ENCODE data around the gene PDE4D. TPM values are rescaled to one million over a fixed set of nuclear protein-coding genes. Genes with fewer than 3 reads are reported as not detected.

The PDE4D gene
- total RNA-seq, 1 donor from 2014 or later: 28.2 TPM

DNA sequence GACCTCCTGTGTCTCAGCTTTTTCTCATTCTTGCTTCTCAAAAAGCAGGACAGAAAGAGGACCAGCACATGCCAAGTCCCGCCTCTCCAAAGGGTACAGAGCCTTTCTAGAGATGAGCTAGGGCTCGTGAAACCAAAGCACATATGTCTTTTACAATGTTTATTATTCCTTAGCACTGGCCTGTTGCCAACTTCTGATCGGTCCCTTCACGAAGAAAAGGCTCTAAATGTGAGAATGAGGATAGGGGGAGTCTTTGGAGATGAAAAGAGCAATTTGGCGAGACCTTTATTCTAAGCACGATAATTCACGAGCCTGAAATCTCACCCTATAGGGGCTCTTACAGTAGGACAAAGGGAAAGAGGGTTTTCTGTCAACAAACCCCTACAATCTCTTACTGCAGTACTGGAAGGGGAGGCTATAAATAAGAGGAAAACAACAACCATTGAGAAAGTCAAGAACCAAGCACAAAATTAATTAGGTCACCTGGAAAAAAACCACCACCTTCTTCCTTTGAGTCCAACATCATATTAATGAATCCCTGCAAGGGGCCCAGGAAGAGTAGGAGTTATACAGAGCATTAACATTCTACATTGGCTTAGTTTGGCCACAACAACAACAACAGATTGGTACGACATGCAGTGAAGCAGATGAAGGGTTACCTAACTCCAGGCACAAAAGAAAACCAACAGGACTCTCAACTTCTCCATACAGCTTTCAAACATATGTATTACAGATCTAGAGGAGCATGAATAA lies 309.5 kb downstream of the PDE4D start:
- no peaks in the 10 kb centered on the region for H3K9me3 Mint-ChIP-seq

DNA sequence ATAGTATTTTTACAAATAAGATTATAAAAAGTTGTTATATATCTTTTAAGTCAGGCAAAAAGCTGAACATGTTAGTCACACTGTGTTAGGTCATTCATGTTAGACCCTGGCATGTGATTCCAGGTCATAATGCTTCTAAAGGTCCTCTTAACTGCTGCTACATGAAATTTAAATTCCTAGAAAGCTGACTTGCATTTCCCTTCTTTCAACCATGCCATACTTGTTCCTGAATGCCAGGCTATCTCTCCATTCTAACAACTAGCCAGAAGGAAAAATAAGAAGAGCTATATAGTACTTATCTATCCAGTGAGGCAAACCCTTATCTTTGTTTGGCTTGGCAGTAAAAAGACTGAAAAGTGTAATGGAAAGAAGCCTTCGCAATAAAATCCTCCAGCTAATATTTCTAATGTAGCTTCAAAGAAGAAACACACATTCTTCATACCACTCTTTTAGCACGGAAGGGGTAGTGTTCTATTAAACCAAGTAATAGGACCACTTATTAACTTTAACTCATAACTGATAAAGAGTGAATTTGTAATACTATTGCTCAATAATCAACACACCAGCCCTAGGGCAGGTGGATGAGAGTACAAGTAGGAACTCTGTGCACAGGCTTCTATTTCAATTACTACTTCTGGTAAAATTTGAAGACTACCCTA lies 310.2 kb downstream of the PDE4D start:
- H3K36me3 Mint-ChIP-seq (ENCODE audit: low read depth): no peaks in the 10 kb centered on the region
- no peak overlapping the region for H3K27ac Mint-ChIP-seq
- CTCF ChIA-PET: no interaction called here
- POLR2A ChIA-PET: no interaction called here
- H3K27me3 Mint-ChIP-seq: peaks cover 5% of the 10 kb centered on the region
- no peak for ATAC-seq (ENCODE audit: low read depth)
- DNase-seq: no peak
- peaks cover 11% of the 10 kb centered on the region for H3K4me1 Mint-ChIP-seq
- intact Hi-C loops (cut with micrococcal nuclease): no loop called here
- no peak overlapping the region for H3K4me3 Mint-ChIP-seq
- TF ChIP-seq, protein P1, sequence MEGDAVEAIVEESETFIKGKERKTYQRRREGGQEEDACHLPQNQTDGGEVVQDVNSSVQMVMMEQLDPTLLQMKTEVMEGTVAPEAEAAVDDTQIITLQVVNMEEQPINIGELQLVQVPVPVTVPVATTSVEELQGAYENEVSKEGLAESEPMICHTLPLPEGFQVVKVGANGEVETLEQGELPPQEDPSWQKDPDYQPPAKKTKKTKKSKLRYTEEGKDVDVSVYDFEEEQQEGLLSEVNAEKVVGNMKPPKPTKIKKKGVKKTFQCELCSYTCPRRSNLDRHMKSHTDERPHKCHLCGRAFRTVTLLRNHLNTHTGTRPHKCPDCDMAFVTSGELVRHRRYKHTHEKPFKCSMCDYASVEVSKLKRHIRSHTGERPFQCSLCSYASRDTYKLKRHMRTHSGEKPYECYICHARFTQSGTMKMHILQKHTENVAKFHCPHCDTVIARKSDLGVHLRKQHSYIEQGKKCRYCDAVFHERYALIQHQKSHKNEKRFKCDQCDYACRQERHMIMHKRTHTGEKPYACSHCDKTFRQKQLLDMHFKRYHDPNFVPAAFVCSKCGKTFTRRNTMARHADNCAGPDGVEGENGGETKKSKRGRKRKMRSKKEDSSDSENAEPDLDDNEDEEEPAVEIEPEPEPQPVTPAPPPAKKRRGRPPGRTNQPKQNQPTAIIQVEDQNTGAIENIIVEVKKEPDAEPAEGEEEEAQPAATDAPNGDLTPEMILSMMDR (IDR thresholded peaks at IDR 0.05): no peak
- H3K9me3 Mint-ChIP-seq: no peaks in the 10 kb centered on the region

More for the DNA sequence above, 309.5 kb downstream of the PDE4D start:
- TF ChIP-seq, protein P1 (IDR thresholded peaks at IDR 0.05): no peak
- Mint-ChIP-seq H3K27ac (no peak overlapping the region), H3K4me1 (peaks cover 11% of the 10 kb centered on the region), H3K4me3 (no peak overlapping the region), H3K36me3 (ENCODE audit: low read depth) (no peaks in the 10 kb centered on the region), H3K27me3 (peaks cover 5% of the 10 kb centered on the region)
- no peak for ATAC-seq (ENCODE audit: low read depth)
- ChIA-PET POLR2A (no interaction called here), CTCF (no interaction called here)
- intact Hi-C loops (cut with micrococcal nuclease): no loop called here
- no peak for DNase-seq

DNA sequence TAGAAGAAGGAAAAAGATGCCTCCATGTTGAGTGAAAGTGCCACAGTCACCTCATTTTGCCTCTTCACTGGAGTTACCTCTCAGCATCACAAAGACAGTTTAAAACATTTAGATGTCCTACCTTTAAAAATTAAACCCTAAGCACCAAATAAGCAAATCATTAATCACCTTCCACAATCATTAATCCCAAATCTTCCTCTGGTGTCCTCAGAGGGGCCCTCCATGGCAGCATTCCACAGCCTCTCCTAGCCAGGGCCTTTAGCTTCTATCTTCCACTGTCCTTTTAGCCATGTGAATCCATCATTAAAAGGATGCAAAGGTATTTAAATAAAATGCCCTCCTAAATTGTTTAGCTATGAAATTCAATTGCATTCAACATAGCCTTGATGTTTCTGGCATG lies 310.8 kb downstream of the PDE4D start:
- CTCF ChIA-PET: no interaction called here
- intact Hi-C loops (cut with micrococcal nuclease): no loop called here
- TF ChIP-seq, protein P1 (IDR thresholded peaks at IDR 0.05): no peak
- no peaks in the 10 kb centered on the region for H3K36me3 Mint-ChIP-seq (ENCODE audit: low read depth)
- ATAC-seq (ENCODE audit: low read depth) (no peak), DNase-seq (no peak)
- no peaks in the 10 kb centered on the region for H3K9me3 Mint-ChIP-seq
- H3K4me1 Mint-ChIP-seq: peaks cover 8% of the 10 kb centered on the region
- H3K27me3 Mint-ChIP-seq: peaks cover 5% of the 10 kb centered on the region
- POLR2A ChIA-PET: no interaction called here
- no peak overlapping the region for H3K4me3 Mint-ChIP-seq
- no peak overlapping the region for H3K27ac Mint-ChIP-seq

DNA sequence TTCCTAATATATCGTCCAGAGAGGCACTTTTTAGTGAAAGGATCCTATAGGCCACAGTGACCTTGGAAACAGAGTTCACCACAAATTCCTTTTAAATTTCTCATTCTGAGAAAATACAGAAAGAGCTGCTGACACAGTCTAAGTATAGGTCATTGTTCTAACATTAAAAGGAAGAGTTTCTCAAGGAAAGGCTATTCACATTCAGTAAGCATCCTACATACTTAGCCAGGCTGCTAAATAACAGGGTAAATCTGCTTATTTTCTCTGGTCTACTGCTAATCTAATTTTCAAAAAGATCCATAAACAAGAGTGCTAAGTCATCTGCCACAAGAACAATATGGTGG lies 313.7 kb downstream of the PDE4D start:
- Mint-ChIP-seq H3K27ac (no peak overlapping the region), H3K4me1 (peaks cover 3% of the 10 kb centered on the region)
- no peak for DNase-seq

More for the DNA sequence above, 313.7 kb downstream of the PDE4D start:
- intact Hi-C loops (cut with micrococcal nuclease): no loop called here
- ChIA-PET POLR2A (no interaction called here), CTCF (no interaction called here)
- ATAC-seq (ENCODE audit: low read depth): no peak
- Mint-ChIP-seq H3K9me3 (no peaks in the 10 kb centered on the region), H3K27me3 (no peaks in the 10 kb centered on the region), H3K4me3 (no peak overlapping the region), H3K36me3 (ENCODE audit: low read depth) (no peaks in the 10 kb centered on the region)
- TF ChIP-seq, protein P1 (IDR thresholded peaks at IDR 0.05): no peak
